K562 (cell line): ENCODE data around the gene CEMIP. TPM values are rescaled to one million over a fixed set of nuclear protein-coding genes. Genes with fewer than 3 reads are reported as not detected.

Experiments used
- ATAC-seq: fragments of 200-7000 bp; cut with Tn5 transposase; 3 replicates; pipeline ENCODE4 v1.9.1; 2020; ENCODE audit warnings: moderate library complexity
- BruUV-seq: library from RNA; stranded (reverse); fragments of 400-500 nt; replicated peaks from 2 replicates; lab custom pipeline; 2021; lab: Mats Ljungman, UMichigan
- CTCF ChIA-PET: fragments of 300-600 bp; formaldehyde crosslinking; extraction: SDS; loops from one replicate; lab custom pipeline; 2021; ENCODE audit warnings: low intra/inter-chr PET ratio; lab: Yijun Ruan, JAX
- POLR2A ChIA-PET: fragments of 300-600, 350-650 bp; sonication (Branson Sonifier 250); formaldehyde crosslinking; extraction: SDS; loops from one replicate; lab custom pipeline; 2021; ENCODE audit warnings: antibody characterized with exemption, inconsistent platforms; lab: Yijun Ruan, JAX
- DNase-seq, 4 experiments: peaks; one replicate each; pipeline versions ENCODE4 v3.0.0 to v3.0.0-alpha.2; 2011 to 2018; ENCODE audit warnings: low spot score in 3 of 4, mixed read lengths in 3 of 4; ENCODE audit errors: extremely low read depth in 1 of 4
- FAIRE-seq: peaks from 2 replicates; lab custom pipeline; 2011; peaks lifted over from hg19 to GRCh38; lab: Jason Lieb, UNC
- H2AFZ ChIP-seq: 2 replicates; pipeline ENCODE4 v1.6.0; 2011; ENCODE audit warnings: low read depth, low read length, control low read depth, inconsistent platforms
- H3K27ac ChIP-seq: fragments of 200-600 bp; 3 replicates; pipeline ENCODE4 v1.8.0; 2011; ENCODE audit warnings: low read depth, mild to moderate bottlenecking, control low read depth, inconsistent platforms, low read length, moderate library complexity, mixed read lengths; ENCODE audit errors: extremely low read depth
- H3K27me3 ChIP-seq, 2 experiments: fragments of 300-600 bp in 1 of 2; 2 replicates in 1 of 2; 3 replicates in 1 of 2; pipeline versions ENCODE4 v1.6.0 to v1.8.0; 2011; ENCODE audit warnings: inconsistent platforms in 2 of 2, low read length in 2 of 2, mild to moderate bottlenecking in 1 of 2, mixed read lengths in 1 of 2, moderate library complexity in 1 of 2; ENCODE audit not compliant: control insufficient read depth in 2 of 2, insufficient read depth in 2 of 2
- H3K36me3 ChIP-seq: fragments of 300-600 bp; 3 replicates; pipeline ENCODE4 v1.8.0; 2011; ENCODE audit warnings: mild to moderate bottlenecking, low read length, inconsistent platforms; ENCODE audit not compliant: control insufficient read depth, insufficient read depth
- H3K4me1 ChIP-seq, 2 experiments: fragments of 200-600 bp in 1 of 2; replicated peaks in 1 of 2; 2 replicates in 1 of 2; 3 replicates in 1 of 2; pipeline versions ENCODE4 v1.5.1 to v1.8.0; 2011; ENCODE audit warnings: inconsistent platforms in 2 of 2, low read length in 2 of 2, mild to moderate bottlenecking in 1 of 2, mixed read lengths in 1 of 2, moderate library complexity in 1 of 2; ENCODE audit not compliant: control insufficient read depth in 2 of 2, insufficient read depth in 2 of 2
- H3K4me2 ChIP-seq: 2 replicates; pipeline ENCODE4 v1.6.1; 2011; ENCODE audit warnings: low read length, control low read depth, inconsistent platforms, mixed read lengths; ENCODE audit not compliant: insufficient read depth
- H3K4me3 ChIP-seq: fragments of 200-600 bp; sonication (generic), shearing (Covaris generic); 2 replicates; pipeline ENCODE4 v1.5.1; 2016; ENCODE audit warnings: control low read depth, inconsistent platforms
- H3K79me2 ChIP-seq: fragments of 200-600 bp; 3 replicates; pipeline ENCODE4 v1.8.0; 2011; ENCODE audit warnings: low read length, inconsistent platforms; ENCODE audit not compliant: control insufficient read depth, insufficient read depth
- H3K9ac ChIP-seq, 2 experiments: 2 replicates each; pipeline versions ENCODE4 v1.6.0 to v1.6.1; 2011; ENCODE audit warnings: low read depth in 2 of 2, low read length in 2 of 2, control low read depth in 1 of 2, inconsistent platforms in 1 of 2, mild to moderate bottlenecking in 1 of 2, mixed read lengths in 1 of 2; ENCODE audit not compliant: insufficient read depth in 1 of 2
- H3K9me1 ChIP-seq: one replicate; pipeline ENCODE4 v1.6.0; 2011; ENCODE audit warnings: inconsistent platforms, mild to moderate bottlenecking, low read length, moderate library complexity; ENCODE audit not compliant: control insufficient read depth, insufficient read depth
- H3K9me3 ChIP-seq: replicated peaks from 2 replicates; pipeline ENCODE4 v1.5.1; 2011; ENCODE audit warnings: low read depth, low read length, inconsistent platforms; ENCODE audit not compliant: control insufficient read depth, insufficient read depth
- H4K20me1 ChIP-seq: replicated peaks from 2 replicates; pipeline ENCODE4 v1.6.1; 2011; ENCODE audit warnings: low read length, inconsistent platforms, mixed read lengths; ENCODE audit not compliant: control insufficient read depth, insufficient read depth
- CEBPB ChIP-seq: fragments of 450-650 bp; IDR thresholded peaks from 2 replicates; pipeline ENCODE4 v1.6.1; 2016; ENCODE audit warnings: missing genetic modification characterization, missing compliant biosample characterization
- MCM7 ChIP-seq, 2 experiments: fragments of 450-650 bp; IDR thresholded peaks; 2 replicates each; pipeline ENCODE4 v1.6.1; 2016 to 2018
- NCOA1 ChIP-seq: fragments of 450-650 bp; IDR thresholded peaks from 2 replicates; pipeline ENCODE4 v1.6.1; 2016; ENCODE audit warnings: low read depth
- PATZ1 ChIP-seq: fragments of 250-450 bp; sonication (Bioruptor Pico); IDR thresholded peaks from 2 replicates; pipeline ENCODE4 v1.5.0; 2020; ENCODE audit warnings: mild to moderate bottlenecking, borderline replicate concordance
- PRMT5 ChIP-seq: sonication (generic); formaldehyde crosslinking; IDR thresholded peaks from 2 replicates; pipeline ENCODE4 v1.5.0; 2020; ENCODE audit warnings: missing genetic modification reagents
- PURB ChIP-seq: sonication (generic); formaldehyde crosslinking; IDR thresholded peaks from 2 replicates; pipeline ENCODE4 v1.9.0; 2021; ENCODE audit warnings: low read depth, mild to moderate bottlenecking, missing genetic modification reagents
- STAT5A ChIP-seq: IDR thresholded peaks from 2 replicates; pipeline ENCODE4 v1.6.1; 2012; ENCODE audit warnings: low read length, inconsistent platforms, borderline replicate concordance
- TARDBP ChIP-seq: fragments of 450-650 bp; IDR thresholded peaks from 2 replicates; pipeline ENCODE4 v1.6.1; 2016
- TRIM28 ChIP-seq: fragments of 450-650 bp; IDR thresholded peaks from 2 replicates; pipeline ENCODE4 v1.6.1; 2017
- XRCC3 ChIP-seq: fragments of 450-650 bp; IDR thresholded peaks from 2 replicates; pipeline ENCODE4 v1.6.1; 2017; ENCODE audit warnings: mild to moderate bottlenecking, moderate library complexity
- ZC3H11A ChIP-seq: IDR thresholded peaks from 2 replicates; pipeline ENCODE4 v1.6.1; 2012; ENCODE audit warnings: low read depth, low read length, improper control_type of control experiment
- ZNF197 ChIP-seq: fragments of 200-800 bp; sonication (Bioruptor generic); IDR thresholded peaks from 2 replicates; pipeline ENCODE4 v1.6.1; 2016; ENCODE audit warnings: low read depth, missing genetic modification characterization, missing compliant biosample characterization
- ZNF263 ChIP-seq: sonication (generic); formaldehyde crosslinking; IDR thresholded peaks from 2 replicates; pipeline ENCODE4 v1.8.0; 2022; ENCODE audit warnings: mild to moderate bottlenecking, missing genetic modification reagents, borderline replicate concordance
- ZNF57 ChIP-seq: fragments of 450-650 bp; formaldehyde crosslinking; IDR thresholded peaks from 2 replicates; pipeline ENCODE4 v1.4.0; 2020; ENCODE audit warnings: mild to moderate bottlenecking, moderate library complexity
- WGBS: fragments of 100-300 bp; shearing (Covaris generic); methylation state at CpG from one replicate; pipeline ENCODE4 v1.1.6; 2016; ENCODE audit warnings: low coverage, mixed read lengths; ENCODE audit not compliant: insufficient coverage; ENCODE audit errors: missing lambda C conversion rate; 5-methylcytosine and 5-hydroxymethylcytosine counted together
- in situ Hi-C: fragments of 300-500 bp; cut with MboI; formaldehyde crosslinking; loops from 4 replicates; pipeline ENCODE4 v1.15.0; 2018; ENCODE audit warnings: inconsistent platforms, mixed read lengths
- intact Hi-C: fragments of 100-400 bp; cut with micrococcal nuclease; formaldehyde crosslinking; loops from 2 replicates; pipeline ENCODE4 v1.14.2; 2022
- polyA plus RNA-seq, 8 experiments: library from polyadenylated mRNA; depleted of rRNA in 4 of 8; stranded (reverse) in 5 of 8; unstranded in 3 of 8; fragments of >200 nt; fragmentation: Nextera tagmentation in 2 of 8; fragmentation: Illumina TruSeq in 1 of 8; extraction: Ambion mirVana in 2 of 8; extraction: Trizol in 1 of 8; gene quantifications; 2 replicates each; pipeline versions ENCODE4 v1.2.1 to v1.2.3, GENCODE V29; 2011 to 2014; ENCODE audit warnings: inconsistent platforms in 1 of 8, missing spikeins in 1 of 8
- total RNA-seq, 7 experiments: library from RNA; depleted of rRNA in 6 of 7; stranded (reverse); fragments of >200 nt in 6 of 7; fragmentation: Illumina TruSeq in 2 of 7; extraction: Trizol in 2 of 7; gene quantifications; 2 replicates each; pipeline versions ENCODE4 v1.2.1 to v1.2.3, GENCODE V29; 2011 to 2021; ENCODE audit warnings: low replicate concordance in 1 of 7
- TF ChIP-seq, protein P1 (sequence below): sonication (generic); formaldehyde crosslinking; IDR thresholded peaks from 2 replicates; pipeline ENCODE4 v1.8.0; 2023; ENCODE audit warnings: mild to moderate bottlenecking, missing genetic modification reagents
- TF ChIP-seq, protein P2 (sequence below): IDR thresholded peaks from 2 replicates; pipeline ENCODE4 v1.6.1; 2016; ENCODE audit warnings: missing genetic modification characterization, missing compliant biosample characterization

Gene CEMIP
- total and polyA plus RNA-seq, 9 of the 15 experiments (the other 6 are each of a cell fraction or from before 2014, with no cell fraction given): 0.33 TPM; not detected in 8

DNA sequence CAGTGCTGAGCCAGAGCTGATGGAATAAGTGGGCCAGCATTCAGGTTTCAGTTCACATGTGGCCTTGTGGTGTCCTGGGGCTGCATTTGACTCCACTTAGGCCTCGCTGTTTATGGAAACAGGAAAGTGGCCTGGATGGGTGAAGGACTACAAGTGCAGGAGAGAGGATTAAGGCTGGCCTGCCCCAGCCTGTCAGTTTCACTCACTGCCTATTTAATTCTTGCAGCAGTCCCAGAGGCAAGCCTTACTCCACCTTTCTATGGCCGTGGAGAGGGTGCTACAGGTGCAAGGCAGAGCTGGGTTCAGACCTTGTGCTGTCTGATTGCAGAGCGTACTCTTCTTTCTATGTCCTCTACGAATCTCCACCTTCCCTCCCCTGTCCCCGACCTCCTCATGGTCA is 46.4 kb upstream of the CEMIP start:
- Histone ChIP-seq H2AFZ (no peak overlapping the region), H3K27me3 (peaks cover 9 to 24% of the 10 kb centered on the region in 2 experiments; a peak in 4 of 5 replicates), H3K4me2 (no peak overlapping the region), H3K9me1 (no peaks in the 10 kb centered on the region), H3K4me3 (no peak overlapping the region), H3K79me2 (no peaks in the 10 kb centered on the region), H3K9ac (no peak overlapping the region), H3K36me3 (no peaks in the 10 kb centered on the region), H3K9me3 (no peaks in the 10 kb centered on the region), H3K27ac (no peak overlapping the region), H3K4me1 (no peaks in the 10 kb centered on the region), H4K20me1 (no peaks in the 10 kb centered on the region; the same call in 1 of the 2 replicates)
- BruUV-seq: no TSS peak
- ATAC-seq (no peak), DNase-seq (no peak), FAIRE-seq (no peak)
- POLR2A ChIA-PET: interaction anchor here (1.0 kb wide), 1 partner anchor 53 kb away, joined by 4 read pairs; no protein-coding TSS in a partner anchor
- CTCF ChIA-PET: no interaction called here
- intact Hi-C loops (no loop called here), in situ Hi-C loops (no loop called here)
- WGBS: 2% methylated on average over 5 of the region's 5 CpGs
- TF ChIP-seq CEBPB: no peak
- no peak for TF ChIP-seq NCOA1
- TF ChIP-seq TRIM28: no peak
- TF ChIP-seq, protein P1, sequence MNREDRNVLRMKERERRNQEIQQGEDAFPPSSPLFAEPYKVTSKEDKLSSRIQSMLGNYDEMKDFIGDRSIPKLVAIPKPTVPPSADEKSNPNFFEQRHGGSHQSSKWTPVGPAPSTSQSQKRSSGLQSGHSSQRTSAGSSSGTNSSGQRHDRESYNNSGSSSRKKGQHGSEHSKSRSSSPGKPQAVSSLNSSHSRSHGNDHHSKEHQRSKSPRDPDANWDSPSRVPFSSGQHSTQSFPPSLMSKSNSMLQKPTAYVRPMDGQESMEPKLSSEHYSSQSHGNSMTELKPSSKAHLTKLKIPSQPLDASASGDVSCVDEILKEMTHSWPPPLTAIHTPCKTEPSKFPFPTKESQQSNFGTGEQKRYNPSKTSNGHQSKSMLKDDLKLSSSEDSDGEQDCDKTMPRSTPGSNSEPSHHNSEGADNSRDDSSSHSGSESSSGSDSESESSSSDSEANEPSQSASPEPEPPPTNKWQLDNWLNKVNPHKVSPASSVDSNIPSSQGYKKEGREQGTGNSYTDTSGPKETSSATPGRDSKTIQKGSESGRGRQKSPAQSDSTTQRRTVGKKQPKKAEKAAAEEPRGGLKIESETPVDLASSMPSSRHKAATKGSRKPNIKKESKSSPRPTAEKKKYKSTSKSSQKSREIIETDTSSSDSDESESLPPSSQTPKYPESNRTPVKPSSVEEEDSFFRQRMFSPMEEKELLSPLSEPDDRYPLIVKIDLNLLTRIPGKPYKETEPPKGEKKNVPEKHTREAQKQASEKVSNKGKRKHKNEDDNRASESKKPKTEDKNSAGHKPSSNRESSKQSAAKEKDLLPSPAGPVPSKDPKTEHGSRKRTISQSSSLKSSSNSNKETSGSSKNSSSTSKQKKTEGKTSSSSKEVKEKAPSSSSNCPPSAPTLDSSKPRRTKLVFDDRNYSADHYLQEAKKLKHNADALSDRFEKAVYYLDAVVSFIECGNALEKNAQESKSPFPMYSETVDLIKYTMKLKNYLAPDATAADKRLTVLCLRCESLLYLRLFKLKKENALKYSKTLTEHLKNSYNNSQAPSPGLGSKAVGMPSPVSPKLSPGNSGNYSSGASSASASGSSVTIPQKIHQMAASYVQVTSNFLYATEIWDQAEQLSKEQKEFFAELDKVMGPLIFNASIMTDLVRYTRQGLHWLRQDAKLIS: no peak
- TF ChIP-seq PURB (CRISPR knock-in tag): no peak
- no peak for TF ChIP-seq STAT5A
- no peak for TF ChIP-seq ZNF57 (CRISPR knock-in tag)
- no peak for TF ChIP-seq TARDBP
- no peak for TF ChIP-seq ZNF263
- TF ChIP-seq, protein P2, sequence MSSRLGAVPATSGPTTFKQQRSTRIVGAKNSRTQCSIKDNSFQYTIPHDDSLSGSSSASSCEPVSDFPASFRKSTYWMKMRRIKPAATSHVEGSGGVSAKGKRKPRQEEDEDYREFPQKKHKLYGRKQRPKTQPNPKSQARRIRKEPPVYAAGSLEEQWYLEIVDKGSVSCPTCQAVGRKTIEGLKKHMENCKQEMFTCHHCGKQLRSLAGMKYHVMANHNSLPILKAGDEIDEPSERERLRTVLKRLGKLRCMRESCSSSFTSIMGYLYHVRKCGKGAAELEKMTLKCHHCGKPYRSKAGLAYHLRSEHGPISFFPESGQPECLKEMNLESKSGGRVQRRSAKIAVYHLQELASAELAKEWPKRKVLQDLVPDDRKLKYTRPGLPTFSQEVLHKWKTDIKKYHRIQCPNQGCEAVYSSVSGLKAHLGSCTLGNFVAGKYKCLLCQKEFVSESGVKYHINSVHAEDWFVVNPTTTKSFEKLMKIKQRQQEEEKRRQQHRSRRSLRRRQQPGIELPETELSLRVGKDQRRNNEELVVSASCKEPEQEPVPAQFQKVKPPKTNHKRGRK: no peak
- TF ChIP-seq PRMT5 (CRISPR knock-in tag): no peak
- TF ChIP-seq PATZ1 (CRISPR knock-in tag): no peak
- TF ChIP-seq ZC3H11A: no peak
- TF ChIP-seq MCM7 (IDR thresholded peaks at IDR 0.05): no peak
- no peak for TF ChIP-seq XRCC3
- no peak for TF ChIP-seq ZNF197
